GM18951 (cell line): ENCODE measurements around the gene EFCAB6.

Experiments
- POLR2A ChIP-seq: IDR thresholded peaks from 4 replicates; pipeline ENCODE4 v1.6.1; 2011; ENCODE audit warnings: mild to moderate bottlenecking; ENCODE audit not compliant: insufficient read length, insufficient read depth; ENCODE audit errors: extremely low read depth
- in situ Hi-C: fragments of 300-500 bp; cut with MboI; formaldehyde crosslinking; loops from one replicate; pipeline ENCODE4 v1.12.0; 2022; ENCODE audit warnings: low sequenced_read_pairs, mixed read lengths, inconsistent platforms; ENCODE audit not compliant: unreplicated experiment

The EFCAB6 gene

DNA sequence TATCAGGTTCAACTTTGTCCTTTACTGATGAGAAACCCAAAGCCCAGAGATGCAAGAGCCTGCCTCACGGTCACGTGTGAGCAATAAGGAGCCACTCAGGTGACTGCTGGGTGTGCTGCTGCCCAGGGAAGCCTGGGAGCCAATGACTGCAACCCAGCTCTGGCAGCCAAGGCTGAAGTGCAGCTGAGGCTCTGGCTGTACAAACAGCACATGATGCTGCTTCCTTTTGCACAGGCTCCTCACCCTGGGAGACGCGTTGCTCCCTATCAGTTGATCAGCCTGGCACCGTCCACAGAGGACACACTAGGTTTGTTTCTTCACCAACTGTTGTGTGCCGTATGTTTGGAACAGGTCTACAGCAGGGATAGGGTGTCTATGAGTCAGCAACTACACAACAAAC lies 168.7 kb downstream of the EFCAB6 start:
- in situ Hi-C loops: no loop called here
- TF ChIP-seq POLR2A: no peak

DNA sequence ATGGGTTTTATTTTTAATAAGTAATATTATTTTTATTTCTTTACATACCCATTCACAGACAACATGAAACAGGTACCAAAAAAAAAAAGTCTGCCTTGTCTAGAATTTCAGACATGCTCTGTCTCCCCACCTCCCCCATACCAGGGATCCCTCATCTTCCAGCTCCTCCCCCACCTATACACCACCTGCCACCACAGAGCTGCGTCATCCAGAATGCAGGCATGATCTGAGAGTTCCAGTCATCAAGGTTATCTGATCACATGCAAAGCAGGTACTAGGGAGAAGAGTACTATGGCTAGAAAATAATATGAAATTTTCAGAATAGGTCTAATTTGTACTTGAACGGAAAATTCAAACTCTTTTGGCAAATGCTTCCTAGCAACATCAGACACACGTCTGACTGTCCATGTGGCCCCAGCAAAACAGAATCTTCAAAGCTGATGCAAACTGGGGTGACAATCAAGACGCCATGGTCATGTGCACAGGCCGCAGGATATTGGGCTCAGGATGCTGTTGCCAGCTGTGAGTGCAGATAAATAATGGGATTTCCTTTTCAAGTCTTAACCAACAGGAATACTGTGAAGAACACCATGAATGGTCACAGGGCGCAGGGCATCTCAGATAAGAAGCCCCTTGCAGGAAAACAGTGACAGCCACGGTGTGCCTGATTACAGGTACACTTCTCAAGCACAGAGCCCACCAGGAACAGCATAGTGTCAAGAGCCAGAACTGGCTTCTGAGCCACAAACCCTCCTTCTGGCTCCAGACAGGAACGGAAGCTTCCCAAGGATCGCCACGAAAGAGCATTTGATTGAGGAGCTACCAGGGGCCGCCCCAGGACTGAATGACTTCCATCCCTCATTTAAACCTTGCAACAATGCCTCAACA lies 169.5 kb downstream of the EFCAB6 start:
- in situ Hi-C loops: no loop called here
- TF ChIP-seq POLR2A: no peak

DNA sequence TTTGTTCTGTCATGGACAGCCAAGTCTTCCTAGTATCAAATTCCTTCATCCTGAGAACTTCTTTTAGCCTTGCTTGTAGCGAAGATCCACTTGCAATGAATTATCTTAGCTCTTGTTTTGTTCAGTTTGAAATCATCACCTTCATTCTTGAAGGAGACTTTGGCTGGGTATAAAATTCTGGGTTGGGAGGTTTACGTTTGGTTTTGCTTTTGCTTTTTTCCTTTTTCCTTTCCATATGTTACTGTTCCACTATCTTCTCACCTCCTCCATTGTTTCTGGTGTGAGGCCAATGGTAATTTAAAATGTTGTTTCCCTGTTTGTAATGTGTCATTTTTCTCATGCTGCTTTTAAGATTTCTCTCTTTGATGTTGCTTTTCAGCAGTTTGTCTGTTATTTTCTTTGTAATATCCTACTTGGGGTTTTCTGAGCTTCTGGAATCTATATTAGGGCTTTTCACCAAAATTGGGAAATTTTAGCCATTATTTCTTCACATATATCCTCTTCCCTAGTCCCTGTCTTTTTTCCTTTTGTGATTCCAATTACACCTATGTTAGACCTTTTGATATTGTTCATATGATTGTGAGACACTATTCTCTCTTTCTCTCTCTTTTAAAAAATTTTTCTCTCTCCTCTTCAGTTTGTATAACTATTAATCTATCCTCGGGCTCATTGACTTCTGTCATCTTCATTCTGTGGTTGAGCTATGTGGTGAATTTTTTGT lies 172.7 kb downstream of the EFCAB6 start:
- no peak for TF ChIP-seq POLR2A
- in situ Hi-C loops: no loop called here

DNA sequence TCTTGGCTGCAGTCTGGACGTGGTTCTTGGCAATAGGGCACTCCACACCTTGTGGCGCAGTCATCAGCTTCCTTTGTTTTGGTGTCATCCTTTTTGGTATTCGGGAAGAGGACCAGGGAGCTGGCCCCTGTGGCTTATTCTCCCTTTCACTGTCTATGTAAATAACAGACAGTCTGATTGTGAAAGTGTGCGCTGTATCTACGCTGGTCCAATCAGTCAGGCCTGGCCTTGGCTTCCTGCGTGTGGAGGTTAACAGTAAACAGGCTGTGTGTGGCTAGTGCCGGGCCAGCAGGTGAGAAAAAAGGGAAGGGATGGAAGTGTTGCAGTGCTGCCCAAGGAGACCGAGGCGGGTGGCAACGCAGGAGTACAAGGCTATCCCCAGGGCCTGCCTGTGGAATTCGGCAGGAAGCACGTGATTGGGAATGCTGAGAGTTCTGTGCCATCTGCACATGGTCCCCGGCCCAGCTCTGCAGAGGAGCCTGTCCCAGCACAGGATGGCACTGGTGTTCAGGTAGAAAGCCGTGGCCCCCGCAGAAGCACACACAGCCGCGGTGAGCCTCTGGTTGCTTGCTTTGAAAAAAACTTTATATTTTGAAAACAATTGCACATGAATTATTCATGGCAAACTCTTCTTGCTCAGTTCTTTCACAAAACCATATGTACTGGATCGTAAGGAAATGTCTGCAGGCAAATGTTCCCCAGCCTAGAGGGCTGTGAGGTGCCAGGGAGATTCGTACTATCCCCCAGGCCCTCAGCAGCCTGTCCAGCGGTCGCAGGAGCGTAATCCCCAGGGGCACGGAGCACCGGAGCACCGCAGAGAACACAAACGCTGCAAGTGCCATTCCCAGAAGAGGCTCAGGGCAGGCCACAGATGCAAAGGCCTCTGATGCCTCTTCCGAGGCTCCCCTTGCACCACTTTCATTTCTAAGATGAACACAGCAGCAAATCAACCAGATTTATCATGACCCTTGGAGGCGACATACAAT lies 174.5 kb downstream of the EFCAB6 start:
- TF ChIP-seq POLR2A: no peak
- in situ Hi-C loops: no loop called here

DNA sequence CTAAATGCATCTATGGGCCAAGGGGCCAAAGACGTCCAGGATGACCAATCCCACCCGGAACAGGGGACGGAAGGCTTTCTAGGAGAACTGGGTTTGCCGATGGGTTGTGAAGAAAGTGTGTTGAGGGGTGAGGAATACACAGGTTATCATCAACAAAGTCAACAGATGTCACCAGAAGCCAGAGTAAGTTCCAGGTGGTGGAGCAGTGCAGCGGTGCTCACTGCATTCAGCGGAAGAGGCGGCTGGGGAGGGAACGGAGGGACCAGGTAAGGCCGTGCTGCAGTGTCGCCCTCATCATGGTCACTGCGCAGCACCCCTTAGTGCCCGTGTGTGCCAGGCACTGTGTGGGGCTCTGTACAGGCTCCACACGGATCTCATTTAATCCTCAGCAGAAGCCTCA lies 176.0 kb downstream of the EFCAB6 start:
- no peak for TF ChIP-seq POLR2A
- in situ Hi-C loops: no loop called here

DNA sequence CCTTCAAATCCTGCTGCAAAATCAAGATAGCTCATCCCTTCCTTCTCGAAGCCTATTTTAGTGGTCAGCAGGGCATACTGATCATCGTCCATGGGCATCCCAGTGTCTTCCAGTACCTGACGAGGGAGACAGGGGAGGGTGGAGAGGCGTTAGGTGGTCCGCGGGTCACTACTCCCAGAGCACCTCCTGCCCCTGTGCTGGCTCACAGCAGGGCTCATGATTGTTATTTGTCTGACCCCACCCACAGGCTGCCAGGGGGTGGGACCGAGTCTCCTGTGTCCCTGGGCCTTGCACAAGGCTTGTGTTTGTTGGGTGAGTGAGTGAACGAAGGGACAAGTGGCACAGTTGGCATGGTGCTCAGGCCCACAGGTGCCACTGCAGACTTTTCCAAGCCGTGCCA lies 177.0 kb downstream of the EFCAB6 start:
- TF ChIP-seq POLR2A: no peak
- in situ Hi-C loops: no loop called here

DNA sequence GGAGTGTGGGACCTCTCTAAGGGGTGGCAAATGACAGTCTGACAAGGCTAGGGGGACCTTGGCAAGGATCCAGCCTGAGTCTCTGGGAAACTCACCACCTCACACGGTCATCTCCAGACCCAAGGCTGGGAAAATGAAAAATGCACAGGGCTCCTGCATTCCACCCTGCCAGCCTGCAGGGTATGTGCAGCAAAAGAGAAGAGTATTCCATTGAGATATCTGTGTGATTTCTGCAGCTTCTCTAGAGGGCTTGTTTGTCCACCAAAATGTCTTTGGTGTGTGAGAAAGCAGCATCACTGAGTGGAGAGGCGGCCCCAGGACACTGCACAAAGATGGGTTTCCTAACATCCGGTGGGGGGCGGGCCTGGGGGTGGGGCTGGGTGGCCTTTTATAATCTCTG lies 177.8 kb downstream of the EFCAB6 start:
- no peak for TF ChIP-seq POLR2A
- in situ Hi-C loops: no loop called here

DNA sequence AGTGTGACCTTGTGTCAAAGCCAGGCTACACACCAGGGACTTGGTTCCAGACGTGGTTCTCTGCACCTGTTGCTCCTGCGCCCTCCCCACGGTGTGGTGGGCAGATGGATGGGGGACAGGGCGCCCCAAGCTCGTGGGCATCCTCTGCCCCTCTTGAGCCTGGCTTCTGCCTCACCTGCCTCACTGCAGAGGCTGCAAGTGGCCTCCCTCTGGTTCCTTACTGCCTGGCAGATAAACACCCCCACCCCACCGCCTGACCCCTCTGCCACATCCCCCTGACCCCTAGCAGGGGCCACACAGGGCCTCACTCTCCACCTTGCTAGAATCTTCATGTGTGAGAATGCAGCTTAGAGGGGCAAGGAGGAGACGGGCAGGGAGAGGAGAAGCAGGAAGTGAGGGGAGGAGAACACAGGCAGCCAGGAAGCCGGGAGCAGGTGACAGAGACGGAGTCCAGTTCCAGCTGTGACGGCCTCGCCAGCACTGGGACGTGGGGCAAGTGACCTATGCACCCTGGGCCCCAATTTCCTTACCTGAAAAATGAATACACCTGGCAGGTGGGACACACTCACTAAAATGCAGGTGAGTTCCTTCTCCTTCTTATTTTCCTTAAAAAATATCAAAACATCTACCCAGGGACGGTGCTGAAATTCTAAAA lies 178.3 kb downstream of the EFCAB6 start:
- TF ChIP-seq POLR2A: no peak
- in situ Hi-C loops: no loop called here

DNA sequence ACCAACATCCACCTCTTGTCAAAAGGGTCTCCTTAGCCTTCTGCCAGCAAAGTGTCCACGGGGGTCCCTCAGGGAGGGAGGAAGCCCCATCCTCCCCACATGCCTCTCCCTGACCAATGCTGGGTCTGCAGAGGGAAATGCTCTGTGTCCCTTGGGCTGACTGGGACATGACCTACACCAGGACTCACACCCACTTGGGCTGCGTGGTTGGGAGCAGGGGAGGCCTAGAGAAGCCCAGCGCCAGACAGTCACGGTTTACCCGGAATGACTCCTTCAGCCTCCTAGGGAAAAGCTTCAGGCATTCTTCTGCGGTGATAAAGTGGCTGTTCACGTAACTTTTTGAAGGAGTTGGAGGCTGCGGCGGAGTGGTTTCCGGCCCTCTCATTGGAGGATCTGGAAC lies 180.3 kb downstream of the EFCAB6 start:
- no peak for TF ChIP-seq POLR2A
- in situ Hi-C loops: no loop called here

DNA sequence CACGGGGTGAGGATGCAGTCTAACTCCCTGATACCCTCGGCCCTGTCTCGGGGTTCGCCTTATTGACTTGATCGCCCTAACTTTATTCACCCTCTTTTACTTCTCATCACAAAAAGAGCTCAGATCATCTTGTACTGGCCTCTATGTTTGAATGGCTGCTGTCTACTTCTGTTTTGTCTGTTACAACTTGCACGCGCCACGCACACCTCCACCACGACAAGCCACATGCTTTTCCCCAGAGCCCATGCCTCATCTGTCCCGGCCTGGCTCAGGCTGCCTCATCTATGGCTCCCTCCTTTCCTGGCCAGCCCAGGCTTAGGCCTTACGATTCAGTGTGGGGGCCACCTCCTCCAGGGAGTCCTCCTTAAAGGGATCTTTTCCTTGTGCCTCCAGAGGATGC lies 180.9 kb downstream of the EFCAB6 start:
- no peak for TF ChIP-seq POLR2A
- in situ Hi-C loops: no loop called here

DNA sequence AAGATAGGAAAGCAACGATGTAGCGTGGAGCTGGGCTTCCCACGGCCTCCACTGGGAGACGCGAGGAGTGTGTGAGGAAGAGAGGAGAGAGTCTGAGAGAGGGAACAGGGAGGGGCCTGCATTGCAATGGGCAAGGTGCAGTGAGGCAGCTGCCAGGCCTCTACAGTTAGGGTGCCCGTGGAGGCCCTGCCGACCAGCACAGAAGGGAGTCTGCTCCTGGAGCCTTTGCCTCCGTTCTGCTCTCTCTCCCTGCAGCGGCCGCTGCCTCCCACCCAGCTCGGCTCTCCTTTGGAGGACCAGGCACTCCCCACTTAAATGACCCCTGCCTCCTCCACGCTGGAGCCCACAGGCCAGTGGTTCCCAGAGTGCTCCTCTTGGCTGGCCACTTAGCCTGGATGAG lies 181.7 kb downstream of the EFCAB6 start:
- in situ Hi-C loops: no loop called here

DNA sequence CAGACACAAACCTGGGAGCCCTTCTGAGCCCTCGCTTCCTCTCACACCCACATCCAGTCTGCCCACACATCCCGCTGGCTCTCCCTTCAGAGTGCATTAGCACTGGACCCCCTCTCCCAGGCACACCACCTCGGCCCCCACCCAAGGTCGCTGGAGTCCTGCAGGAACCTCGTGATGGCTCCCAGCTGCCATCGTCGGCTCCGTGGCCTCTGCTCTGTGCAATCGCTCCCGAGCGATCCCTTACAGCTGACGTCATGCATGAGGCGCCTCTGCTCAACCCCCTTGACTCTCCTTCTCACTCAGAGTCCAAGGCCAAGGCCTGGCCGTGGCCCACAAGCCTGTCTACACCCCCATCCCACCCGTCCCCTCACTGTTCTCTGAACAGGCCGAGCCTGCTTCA lies 183.9 kb downstream of the EFCAB6 start:
- TF ChIP-seq POLR2A: no peak
- in situ Hi-C loops: no loop called here

More for the DNA sequence above, 181.7 kb downstream of the EFCAB6 start:
- TF ChIP-seq POLR2A: no peak

DNA sequence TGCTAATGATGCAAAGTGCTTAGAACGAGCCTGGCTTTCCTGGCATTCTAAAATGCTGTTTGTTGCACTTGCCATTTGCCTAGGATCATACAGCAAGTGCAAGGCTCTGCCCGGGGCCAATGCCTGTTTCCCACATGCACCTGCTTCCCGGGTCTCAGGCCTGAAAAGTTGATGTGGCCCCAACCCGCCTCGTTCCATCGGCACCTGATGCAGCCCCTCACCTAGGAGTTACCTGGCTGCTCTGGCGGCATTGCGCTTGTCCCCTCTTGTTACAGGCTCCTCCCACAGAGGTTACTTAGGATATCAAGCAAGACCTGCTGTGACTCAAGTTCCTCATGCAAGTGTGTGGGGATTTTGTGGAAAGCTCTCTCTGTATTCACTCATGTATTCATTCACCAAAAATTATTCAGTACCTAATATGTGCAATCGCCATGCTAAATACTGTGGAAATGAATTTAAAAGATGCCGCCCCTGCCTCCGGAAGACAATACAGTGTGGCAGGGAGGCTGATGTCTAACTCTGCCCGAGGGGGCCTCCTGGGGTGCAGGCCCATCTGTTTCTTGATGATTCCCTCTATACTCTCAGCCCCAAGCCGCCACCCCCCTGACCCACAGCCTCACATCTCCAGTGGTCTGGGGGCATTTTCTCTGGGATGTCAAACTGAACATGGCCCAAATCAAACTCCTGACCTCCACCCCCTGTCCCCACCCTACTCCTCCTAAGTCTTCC lies 184.5 kb downstream of the EFCAB6 start:
- in situ Hi-C loops: no loop called here
- no peak for TF ChIP-seq POLR2A
